Measurements from ENCODE around the gene CHMP2A.
A peak's percentile ranks its signal among the peaks of the same experiment; 100 is the strongest.
"Not testable (repeated sequence)": the region's sequence is repeated elsewhere in the genome, so short reads cannot be mapped to it uniquely, and the experiment has no call there.

Gene CHMP2A

DNA sequence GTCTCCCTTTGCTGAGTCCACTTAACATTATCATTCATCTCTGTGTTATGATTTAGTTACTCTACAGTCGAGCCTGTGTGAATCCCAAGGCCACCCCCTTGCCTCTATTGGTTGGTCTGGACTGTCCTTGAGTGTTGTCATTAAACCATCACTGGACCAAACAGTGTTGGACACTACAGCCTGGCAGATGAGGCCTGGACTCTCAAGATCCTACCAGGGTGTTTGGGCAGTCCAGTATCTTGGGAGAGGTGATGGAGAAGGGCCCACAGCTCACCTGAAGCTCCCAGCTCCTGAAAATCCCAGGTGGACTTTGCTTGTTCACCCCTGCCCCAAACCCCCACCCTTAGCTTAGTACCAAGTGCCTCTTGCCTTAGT lies 3.8 kb downstream of the CHMP2A start:
- Mint-ChIP-seq H3K4me3 (no peak overlapping the region), H3K27ac (peak overlapping the region; percentile 23), H3K36me3 (ENCODE audit: low read depth) (peaks cover 84% of the 10 kb centered on the region), H3K9me3 (no peaks in the 10 kb centered on the region), H3K27me3 (no peaks in the 10 kb centered on the region), H3K4me1 (ENCODE audit: low read depth) (peaks cover 60% of the 10 kb centered on the region)

DNA sequence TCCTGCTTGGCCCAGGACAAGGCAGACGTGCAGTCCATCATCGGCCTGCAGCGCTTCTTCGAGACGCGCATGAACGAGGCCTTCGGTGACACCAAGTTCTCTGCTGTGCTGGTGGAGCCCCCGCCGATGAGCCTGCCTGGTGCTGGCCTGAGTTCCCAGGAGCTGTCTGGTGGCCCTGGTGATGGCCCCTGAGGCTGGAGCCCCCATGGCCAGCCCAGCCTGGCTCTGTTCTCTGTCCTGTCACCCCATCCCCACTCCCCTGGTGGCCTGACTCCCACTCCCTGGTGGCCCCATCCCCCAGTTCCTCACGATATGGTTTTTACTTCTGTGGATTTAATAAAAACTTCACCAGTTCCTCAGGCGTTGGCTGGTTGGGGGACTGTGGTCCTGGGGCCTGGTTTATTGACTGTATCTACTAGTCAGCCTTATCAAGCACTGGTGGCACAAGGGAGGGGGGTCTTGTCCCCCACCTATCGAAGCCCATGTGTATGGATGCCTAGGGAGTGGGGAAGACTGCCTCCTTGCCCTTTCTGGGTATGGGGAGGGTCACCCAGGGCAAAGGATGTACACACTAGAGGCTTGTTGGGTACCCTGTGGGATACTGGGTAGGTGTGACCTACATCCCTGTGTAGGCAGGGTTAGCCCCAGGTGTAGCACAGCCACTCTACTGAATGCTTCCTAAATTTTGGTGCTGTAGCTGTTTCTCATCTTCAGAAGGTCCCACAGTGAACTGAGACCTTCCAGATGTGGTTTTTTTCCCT lies 4.4 kb downstream of the CHMP2A start:
- Mint-ChIP-seq H3K27ac (peak overlapping the region; percentile 23), H3K9me3 (no peaks in the 10 kb centered on the region), H3K36me3 (ENCODE audit: low read depth) (peaks cover 84% of the 10 kb centered on the region), H3K4me3 (no peak overlapping the region), H3K4me1 (ENCODE audit: low read depth) (peaks cover 60% of the 10 kb centered on the region), H3K27me3 (no peaks in the 10 kb centered on the region)

DNA sequence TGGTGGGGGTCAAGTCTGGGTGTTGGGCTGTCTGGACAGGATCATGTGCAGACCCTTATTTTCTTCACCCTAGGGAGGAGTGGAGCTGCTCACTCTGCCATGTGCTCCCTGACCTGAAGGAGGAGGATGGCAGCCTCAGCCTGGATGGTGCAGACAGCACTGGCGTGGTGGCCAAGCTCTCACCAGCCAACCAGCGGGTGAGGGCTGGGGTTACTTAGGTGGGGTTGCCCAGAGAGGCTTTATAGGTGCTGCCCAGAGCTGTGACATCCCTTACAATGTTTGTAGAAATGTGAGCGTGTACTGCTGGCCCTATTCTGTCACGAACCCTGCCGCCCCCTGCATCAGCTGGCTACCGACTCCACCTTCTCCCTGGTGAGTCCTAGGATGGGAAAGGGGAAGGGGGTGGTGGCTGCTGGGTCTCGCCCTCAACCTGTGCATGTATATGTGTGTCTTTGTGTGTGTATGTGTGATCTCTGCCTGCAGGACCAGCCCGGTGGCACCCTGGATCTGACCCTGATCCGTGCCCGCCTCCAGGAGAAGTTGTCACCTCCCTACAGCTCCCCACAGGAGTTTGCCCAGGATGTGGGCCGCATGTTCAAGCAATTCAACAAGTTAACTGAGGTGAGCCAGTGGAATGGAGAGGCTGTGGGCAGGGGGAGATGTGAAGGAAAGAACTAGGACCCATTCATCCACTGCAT lies 5.1 kb downstream of the CHMP2A start:
- Mint-ChIP-seq H3K9me3 (no peaks in the 10 kb centered on the region), H3K4me1 (ENCODE audit: low read depth) (peaks cover 54% of the 10 kb centered on the region), H3K4me3 (no peak overlapping the region), H3K27ac (peak overlapping the region; percentile 29), H3K36me3 (ENCODE audit: low read depth) (peaks cover 85% of the 10 kb centered on the region), H3K27me3 (no peaks in the 10 kb centered on the region)

DNA sequence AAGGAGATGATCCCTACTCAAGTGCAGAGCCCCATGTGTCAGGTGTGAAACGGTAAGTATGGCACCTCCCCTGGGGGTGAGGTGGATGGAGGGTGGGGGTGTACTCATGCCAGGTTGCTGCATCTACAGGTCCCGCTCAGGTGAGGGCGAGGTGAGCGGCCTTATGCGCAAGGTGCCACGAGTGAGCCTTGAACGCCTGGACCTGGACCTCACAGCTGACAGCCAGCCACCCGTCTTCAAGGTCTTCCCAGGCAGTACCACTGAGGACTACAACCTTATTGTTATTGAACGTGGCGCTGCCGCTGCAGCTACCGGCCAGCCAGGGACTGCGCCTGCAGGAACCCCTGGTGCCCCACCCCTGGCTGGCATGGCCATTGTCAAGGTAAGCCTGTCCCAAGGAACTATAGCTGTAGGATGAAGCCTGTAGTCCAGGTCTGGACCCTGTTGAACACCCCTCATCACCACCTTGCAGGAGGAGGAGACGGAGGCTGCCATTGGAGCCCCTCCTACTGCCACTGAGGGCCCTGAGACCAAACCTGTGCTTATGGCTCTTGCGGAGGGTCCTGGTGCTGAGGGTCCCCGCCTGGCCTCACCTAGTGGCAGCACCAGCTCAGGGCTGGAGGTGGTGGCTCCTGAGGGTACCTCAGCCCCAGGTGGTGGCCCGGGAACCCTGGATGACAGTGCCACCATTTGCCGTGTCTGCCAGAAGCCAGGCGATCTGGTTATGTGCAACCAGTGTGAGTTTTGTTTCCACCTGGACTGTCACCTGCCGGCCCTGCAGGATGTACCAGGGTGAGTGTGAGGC lies 5.8 kb downstream of the CHMP2A start:
- H3K9me3 Mint-ChIP-seq: no peaks in the 10 kb centered on the region
- peaks cover 79% of the 10 kb centered on the region for H3K36me3 Mint-ChIP-seq (ENCODE audit: low read depth)
- no peaks in the 10 kb centered on the region for H3K27me3 Mint-ChIP-seq
- no peak overlapping the region for H3K4me3 Mint-ChIP-seq
- H3K27ac Mint-ChIP-seq: no peak overlapping the region
- peaks cover 49% of the 10 kb centered on the region for H3K4me1 Mint-ChIP-seq (ENCODE audit: low read depth)

DNA sequence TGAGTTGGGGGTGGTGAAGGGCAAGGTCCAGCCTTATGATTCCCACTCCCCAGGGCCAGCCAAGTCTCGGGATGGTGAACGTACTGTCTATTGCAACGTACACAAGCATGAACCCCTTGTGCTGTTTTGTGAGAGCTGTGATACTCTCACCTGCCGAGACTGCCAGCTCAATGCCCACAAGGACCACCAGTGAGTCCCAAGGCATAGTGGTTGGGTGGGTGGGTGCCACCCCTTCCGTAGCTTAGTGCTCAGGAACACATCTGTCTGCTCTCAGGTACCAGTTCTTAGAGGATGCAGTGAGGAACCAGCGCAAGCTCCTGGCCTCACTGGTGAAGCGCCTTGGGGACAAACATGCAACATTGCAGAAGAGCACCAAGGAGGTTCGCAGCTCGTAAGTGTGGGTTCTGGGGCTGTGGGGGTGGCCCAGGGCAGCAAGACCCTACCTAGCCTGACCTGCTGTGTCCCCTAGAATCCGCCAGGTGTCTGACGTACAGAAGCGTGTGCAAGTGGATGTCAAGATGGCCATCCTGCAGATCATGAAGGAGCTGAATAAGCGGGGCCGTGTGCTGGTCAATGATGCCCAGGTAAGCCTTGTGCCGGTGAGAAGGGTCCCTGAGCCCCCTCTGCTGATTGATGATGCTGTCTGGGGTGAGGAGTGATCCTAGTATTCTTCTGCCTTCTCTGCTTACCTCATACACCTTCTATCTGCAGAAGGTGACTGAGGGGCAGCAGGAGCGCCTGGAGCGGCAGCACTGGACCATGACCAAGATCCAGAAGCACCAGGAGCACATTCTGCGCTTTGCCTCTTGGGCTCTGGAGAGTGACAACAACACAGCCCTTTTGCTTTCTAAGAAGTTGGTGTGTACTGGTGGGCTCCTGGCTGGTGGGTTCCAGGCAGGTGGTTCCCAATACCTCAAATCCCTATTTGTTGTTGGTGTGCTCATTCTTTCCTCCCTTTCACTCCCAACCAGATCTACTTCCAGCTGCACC lies 7.3 kb downstream of the CHMP2A start:
- Mint-ChIP-seq H3K27ac (peak overlapping the region; percentile 94), H3K4me3 (peak overlapping the region; percentile 97), H3K36me3 (ENCODE audit: low read depth) (peaks cover 68% of the 10 kb centered on the region), H3K9me3 (no peaks in the 10 kb centered on the region), H3K4me1 (ENCODE audit: low read depth) (peaks cover 45% of the 10 kb centered on the region), H3K27me3 (peaks cover 2% of the 10 kb centered on the region)

DNA sequence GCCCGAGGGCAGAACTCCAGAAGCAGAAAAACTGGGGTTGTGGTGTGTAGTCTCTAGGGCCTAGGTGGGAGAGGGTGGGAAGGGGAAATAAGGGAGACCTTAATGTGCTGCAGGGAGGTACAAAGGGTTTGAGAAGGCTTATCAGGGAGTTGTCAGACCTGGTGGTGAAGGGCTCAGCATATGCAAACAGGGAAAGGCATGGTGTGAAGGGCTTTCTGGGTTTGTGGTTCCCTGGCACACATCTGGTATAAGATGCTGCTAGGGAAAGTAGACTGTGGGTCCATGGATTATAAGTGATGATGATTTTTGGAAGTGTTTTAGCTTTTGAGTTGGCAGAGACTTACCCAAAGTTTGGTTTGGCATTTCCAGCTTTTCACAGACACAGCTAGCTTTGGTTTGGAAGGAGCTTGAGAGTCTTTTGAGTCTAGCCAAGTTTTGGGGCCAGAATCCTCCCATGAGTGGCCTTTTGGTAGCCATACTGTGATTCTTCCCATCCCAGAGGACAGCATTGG lies 8.8 kb downstream of the CHMP2A start:
- Mint-ChIP-seq H3K9me3 (no peaks in the 10 kb centered on the region), H3K36me3 (ENCODE audit: low read depth) (peaks cover 54% of the 10 kb centered on the region)

DNA sequence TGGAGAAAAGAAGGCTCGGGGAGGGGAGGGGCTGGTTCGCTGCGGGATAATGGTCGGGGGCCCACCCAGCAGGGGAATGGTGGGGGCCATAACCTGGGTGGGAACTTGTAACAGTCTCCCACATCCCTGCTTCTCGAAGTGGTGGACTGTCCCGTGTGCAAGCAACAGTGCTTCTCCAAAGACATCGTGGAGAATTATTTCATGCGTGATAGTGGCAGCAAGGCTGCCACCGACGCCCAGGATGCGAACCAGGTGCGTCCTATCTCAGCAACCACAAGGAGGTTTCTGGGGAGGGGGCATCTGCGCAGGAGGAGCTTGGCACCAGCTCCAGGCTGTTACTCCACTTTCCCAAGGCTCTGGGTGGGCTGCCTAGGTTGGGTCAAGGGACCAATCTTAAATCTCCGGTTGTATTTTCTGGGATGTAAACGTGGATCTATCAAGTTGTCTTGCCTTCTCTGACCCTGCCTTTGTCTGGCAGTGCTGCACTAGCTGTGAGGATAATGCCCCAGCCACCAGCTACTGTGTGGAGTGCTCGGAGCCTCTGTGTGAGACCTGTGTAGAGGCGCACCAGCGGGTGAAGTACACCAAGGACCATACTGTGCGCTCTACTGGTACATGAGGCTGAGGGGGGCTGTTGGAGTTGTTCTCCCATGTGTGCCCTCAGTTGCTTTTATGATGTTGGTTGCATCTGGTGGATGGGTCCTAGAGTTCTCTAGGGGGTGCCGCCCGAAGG lies 9.5 kb downstream of the CHMP2A start:
- peaks cover 38% of the 10 kb centered on the region for H3K4me1 Mint-ChIP-seq (ENCODE audit: low read depth)
- H3K4me3 Mint-ChIP-seq: peak overlapping the region; percentile 97
- H3K27ac Mint-ChIP-seq: peak overlapping the region; percentile 94
- H3K27me3 Mint-ChIP-seq: peaks cover 5% of the 10 kb centered on the region
- peaks cover 48% of the 10 kb centered on the region for H3K36me3 Mint-ChIP-seq (ENCODE audit: low read depth)
- H3K9me3 Mint-ChIP-seq: no peaks in the 10 kb centered on the region

More for the DNA sequence above, 8.8 kb downstream of the CHMP2A start:
- peak overlapping the region; percentile 94 for H3K27ac Mint-ChIP-seq
- peaks cover 5% of the 10 kb centered on the region for H3K27me3 Mint-ChIP-seq
- peak overlapping the region; percentile 97 for H3K4me3 Mint-ChIP-seq
- peaks cover 38% of the 10 kb centered on the region for H3K4me1 Mint-ChIP-seq (ENCODE audit: low read depth)

DNA sequence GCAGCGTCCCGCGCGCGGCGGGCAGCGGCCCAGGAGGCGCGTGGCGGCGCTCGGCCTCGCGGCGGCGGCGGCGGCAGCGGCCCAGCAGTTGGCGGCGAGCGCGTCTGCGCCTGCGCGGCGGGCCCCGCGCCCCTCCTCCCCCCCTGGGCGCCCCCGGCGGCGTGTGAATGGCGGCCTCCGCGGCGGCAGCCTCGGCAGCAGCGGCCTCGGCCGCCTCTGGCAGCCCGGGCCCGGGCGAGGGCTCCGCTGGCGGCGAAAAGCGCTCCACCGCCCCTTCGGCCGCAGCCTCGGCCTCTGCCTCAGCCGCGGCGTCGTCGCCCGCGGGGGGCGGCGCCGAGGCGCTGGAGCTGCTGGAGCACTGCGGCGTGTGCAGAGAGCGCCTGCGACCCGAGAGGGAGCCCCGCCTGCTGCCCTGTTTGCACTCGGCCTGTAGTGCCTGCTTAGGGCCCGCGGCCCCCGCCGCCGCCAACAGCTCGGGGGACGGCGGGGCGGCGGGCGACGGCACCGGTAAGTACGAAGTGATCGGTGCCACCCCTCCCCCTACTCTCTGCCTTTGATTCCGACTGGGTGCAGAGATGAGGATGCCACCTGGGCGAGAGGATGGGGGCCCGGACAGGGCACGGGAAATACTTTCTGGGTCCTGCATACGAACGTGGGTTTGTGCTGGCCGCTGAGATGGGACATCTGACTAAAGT lies 10.2 kb downstream of the CHMP2A start:
- Mint-ChIP-seq H3K36me3 (ENCODE audit: low read depth) (peaks cover 41% of the 10 kb centered on the region), H3K9me3 (no peaks in the 10 kb centered on the region), H3K27me3 (peaks cover 5% of the 10 kb centered on the region), H3K4me1 (ENCODE audit: low read depth) (peaks cover 38% of the 10 kb centered on the region), H3K27ac (peak overlapping the region; percentile 96), H3K4me3 (peak overlapping the region; percentile 97)

DNA sequence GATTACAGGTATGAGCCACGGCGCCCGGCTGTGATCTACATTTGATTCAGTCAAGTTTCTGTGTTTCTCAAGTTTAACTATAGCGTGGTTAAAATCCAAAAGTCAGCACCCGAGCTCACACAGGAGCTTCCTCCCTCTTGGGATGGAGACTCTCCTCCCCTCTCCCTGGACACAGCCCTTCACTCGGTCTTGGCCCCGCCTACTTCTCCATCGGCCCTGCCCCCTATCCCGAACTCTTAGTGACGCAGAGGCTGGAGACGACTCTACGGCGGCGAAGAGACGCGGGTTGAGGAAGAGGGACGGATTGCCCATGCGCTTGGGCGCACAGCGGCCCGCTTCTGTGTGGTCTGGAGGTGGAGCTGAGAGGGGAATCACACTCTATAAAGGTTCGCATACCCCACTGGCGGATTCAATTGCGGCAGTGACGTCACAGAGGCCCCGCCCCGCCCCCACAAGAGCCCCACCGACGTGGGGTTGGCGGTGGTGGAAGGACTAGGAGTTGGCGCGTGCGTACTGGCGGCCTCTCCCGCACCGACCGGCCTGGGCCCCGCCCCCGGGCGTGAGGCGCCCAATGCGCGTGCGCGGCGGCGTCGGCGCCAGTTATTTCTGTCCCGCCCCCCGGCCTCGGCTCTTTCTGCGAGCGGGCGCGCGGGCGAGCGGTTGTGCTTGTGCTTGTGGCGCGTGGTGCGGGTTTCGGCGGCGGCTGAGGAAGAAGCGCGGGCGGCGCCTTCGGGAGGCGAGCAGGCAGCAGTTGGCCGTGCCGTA lies 10.9 kb downstream of the CHMP2A start, which contains the start of gene TRIM28:
Gene TRIM28, plus strand, starts transcription at position 239 of the 765 bp plus-strand sequence. CDS start 694 bp downstream, outside the sequence.
- Mint-ChIP-seq H3K27me3 (peaks cover 11% of the 10 kb centered on the region), H3K4me3 (peak within 1 kb of the TSS; percentile 97), H3K4me1 (ENCODE audit: low read depth) (peaks cover 38% of the 10 kb centered on the region), H3K9me3 (no peaks in the 10 kb centered on the region), H3K36me3 (ENCODE audit: low read depth) (peaks cover 36% of the 10 kb centered on the region), H3K27ac (peak within 1 kb of the TSS; percentile 96)

DNA sequence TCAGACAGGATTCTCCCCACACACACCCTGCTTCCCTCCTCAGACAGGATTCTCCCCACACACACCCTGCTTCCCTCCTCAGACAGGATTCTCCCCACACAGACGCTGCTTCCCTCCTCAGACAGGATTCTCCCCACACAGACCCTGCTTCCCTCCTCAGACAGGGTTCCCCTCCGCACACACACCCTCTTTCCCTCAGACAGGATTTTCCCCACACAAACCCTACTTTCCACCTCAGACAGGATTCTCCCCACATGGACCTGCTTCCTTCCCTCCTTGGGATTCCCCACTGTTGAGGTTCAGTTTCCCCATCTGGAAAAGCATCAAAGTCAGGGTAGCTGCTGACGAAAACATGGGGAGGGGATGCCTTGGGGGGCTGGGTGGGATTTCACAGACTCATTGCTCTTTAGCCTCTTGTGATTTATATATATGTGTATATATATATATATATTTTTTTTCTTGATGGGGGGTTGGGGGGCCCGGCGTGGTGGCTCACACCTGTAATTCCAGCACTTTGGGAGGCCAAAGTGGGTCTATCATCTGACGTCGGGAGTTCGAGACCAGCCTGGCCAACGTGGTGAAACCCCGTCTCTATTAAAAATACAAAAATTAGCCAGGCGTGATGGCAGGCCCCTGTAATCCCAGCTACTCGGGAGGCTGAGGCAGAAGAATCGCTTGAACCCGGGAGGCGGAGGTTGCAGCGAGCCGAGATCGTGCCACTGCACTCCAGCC lies 12.1 kb downstream of the CHMP2A start:
- not testable (repeated sequence) for H3K4me3 Mint-ChIP-seq, H3K9me3 Mint-ChIP-seq, H3K27ac Mint-ChIP-seq
- H3K4me1 Mint-ChIP-seq (ENCODE audit: low read depth): peaks cover 37% of the 10 kb centered on the region
- H3K36me3 Mint-ChIP-seq (ENCODE audit: low read depth): peaks cover 30% of the 10 kb centered on the region
- peaks cover 11% of the 10 kb centered on the region for H3K27me3 Mint-ChIP-seq

DNA sequence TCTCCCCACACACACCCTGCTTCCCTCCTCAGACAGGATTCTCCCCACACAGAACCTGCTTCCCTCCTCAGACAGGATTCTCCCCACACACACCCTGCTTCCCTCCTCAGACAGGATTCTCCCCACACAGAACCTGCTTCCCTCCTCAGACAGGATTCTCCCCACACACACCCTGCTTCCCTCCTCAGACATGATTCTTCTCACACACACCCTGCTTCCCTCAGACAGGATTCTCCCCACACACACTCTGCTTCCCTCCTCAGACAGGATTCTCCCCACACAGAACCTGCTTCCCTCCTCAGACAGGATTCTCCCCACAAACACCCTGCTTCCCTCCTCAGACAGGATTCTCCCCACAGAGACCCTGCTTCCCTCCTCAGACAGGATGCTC lies 15.7 kb downstream of the CHMP2A start:
- peaks cover 16% of the 10 kb centered on the region for H3K4me1 Mint-ChIP-seq (ENCODE audit: low read depth)
- not testable (repeated sequence) for H3K27ac Mint-ChIP-seq; H3K36me3 Mint-ChIP-seq (ENCODE audit: low read depth); H3K9me3 Mint-ChIP-seq; H3K4me3 Mint-ChIP-seq
- peaks cover 11% of the 10 kb centered on the region for H3K27me3 Mint-ChIP-seq

All from stimulated activated naive CD8-positive, alpha-beta T cell treated with anti-CD3 and anti-CD28 coated beads, Interleukin-15, Interleukin-2, amounts not matched to agents 100 ng/mL and 50 ng/mL, for 24 hours (primary cell).